GM19438 (cell line): Measurements from ENCODE around the gene LIPC.

Experiments
- ATAC-seq: cut with Tn5 transposase; IDR thresholded peaks from one replicate; pipeline ENCODE4 v1.9.1; 2021; ENCODE audit warnings: low read depth; ENCODE audit not compliant: unreplicated experiment

The LIPC gene

DNA sequence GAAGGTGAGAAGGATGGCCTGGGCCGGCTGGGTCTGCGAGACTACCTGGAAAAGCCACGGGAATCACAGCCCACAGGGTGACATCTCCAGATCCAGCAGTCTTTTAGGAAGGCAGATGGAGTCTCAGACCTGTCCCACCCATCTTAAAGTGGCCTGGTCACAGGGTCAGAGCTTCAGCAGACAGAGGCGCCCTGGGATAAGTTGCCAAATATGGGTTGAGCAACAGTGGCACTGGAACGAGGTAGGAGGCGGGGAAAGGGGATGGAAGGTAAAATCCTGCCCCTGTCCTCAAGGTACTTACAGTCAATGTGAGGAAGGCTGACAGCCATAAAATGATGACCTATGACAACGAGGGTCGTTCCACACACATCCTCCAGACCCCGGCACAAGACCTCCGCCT lies 80.7 kb downstream of the LIPC start:
- ATAC-seq = no peak

DNA sequence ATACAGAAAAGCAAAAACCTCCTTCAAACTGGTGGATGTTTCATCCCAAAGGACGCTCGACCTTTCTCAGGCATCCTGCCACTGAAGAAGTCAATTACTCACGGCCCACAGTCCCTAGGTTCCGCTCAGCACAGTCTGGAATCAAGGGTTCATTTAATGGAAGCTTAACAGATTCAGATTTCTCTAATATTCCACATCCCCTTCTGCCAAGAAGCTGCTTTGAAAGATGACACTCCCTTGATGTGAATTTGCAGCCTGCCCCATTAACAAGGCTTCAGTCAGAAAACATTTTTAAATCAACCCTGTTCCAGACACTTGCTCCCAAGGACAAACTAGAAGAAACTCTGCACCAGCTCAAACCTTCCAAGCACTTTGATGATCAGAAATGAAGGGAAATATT lies 81.2 kb downstream of the LIPC start:
- ATAC-seq = no peak

DNA sequence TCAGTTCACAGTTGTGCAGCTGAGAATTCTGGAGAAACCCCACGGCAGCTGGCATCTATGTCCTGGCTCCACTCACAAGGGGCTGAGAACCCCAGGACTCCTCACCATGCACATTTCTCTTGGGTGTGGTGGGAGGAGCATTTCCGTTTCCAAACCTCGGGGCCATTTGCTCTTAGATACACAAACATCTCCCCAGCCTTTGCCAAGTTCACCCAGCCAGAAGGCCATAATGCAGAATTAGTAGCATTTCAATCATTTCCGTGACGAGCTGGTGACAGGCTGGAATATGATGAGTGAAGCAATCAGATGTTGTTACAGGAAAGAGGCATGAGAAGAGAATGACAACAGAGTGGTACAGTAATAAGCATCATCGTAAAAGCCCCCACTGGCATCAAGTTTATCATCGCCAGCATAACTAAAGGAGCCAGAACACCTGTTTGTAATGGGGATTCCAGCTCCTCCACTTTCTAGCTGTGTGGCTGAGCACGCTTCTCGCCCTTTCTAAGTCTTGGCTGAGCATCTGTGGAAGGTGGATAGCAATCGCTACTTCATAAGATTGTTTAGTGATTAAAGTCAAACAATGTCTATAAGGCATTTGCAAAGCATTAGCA lies 82.0 kb downstream of the LIPC start:
- ATAC-seq = no peak

DNA sequence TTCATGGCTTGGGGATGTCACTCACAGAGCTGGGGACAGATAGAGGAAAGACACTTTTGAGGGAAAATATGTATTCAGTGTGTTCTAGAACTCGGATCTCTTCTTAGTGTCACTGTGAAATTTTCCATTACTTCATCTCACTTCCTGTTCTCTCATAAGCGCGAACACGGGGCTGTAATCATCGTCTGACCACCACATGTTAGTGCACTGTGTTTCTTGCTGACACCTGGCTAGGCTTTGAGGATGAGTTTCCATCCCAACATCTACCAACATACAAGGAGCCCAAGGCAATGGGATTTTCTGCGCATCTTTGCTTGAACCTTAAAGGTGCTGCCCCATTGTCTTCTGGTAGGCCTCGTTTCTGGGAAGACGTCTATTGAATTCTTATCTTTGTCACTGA lies 84.0 kb downstream of the LIPC start:
- ATAC-seq = no peak

DNA sequence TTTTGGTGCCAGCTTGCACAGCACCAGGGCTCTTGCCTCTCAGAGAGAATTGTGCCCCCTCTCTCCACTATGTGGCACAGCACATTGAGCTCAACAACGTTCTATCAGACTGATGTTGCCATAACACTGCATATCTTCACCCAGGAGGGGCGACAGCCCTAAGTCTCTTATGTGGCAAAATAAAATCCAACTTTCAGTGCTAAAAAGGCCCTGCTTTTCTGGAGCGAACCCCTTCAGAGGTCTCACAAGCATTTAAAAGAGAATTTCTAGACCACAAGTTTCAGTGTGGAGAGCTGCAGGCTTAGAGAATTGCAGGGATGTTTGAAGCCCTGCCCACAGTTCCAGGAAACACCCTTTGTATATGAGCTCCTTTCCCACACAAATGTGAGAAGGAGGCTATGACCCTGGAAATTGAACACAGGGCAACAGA lies 85.5 kb downstream of the LIPC start:
- ATAC-seq = no peak

DNA sequence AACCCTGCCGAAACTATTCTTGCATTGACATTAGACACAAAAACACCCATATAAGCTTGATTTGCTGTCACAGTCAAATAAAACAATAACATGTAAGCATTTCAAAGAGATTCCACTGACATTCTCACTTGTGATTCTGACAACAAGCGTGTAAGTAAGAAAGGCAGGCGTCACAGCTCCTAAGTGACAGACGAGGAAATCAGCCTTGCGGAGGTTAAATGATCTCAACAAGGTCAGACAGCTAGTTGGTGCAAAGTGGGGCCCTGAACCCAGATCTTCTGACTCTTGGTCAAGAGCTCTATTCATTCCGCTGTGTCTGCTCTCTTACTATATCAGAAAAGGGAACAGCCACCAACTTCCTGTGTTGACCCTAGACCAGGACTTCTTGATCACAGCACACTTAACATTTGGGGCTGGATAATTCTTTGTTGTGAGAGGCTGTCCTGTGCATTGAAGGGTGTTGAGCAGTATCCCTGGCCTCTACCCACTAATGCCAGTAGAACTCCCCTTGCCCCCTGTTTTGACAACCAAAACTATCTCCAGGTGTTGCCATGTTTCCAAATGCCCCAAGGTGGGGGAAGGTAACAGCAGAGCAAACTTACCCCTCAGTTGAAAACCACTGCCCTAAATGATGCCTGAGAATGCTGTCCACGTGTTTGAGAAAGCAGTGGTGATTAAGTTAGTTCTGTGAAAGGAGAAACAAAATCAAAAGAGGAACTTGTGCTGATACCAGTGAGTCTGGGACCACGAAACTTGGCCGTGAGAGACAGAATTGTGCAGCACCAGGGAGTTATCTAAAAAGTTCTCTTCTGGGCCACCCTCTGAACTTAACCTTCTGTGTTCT lies 86.1 kb downstream of the LIPC start:
- no peak for ATAC-seq

DNA sequence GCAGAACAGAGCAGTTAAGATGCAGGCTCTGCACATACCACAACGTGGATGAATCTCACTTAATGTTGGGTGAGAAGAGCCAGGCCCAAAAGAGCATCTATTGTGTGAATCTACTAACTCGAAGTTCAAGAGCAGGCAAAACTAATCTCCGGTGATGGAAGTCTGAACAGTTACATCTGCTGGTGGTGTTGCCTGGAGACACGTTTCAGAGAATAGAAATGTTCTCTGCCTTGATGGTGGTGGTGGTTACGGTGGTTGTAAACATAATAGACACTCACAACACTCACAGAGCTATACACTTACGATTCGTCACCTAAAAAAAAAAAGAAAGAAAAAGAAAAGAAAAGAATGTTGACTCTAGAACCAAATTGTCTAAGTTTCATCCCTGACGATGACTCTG lies 86.8 kb downstream of the LIPC start:
- ATAC-seq = no peak

DNA sequence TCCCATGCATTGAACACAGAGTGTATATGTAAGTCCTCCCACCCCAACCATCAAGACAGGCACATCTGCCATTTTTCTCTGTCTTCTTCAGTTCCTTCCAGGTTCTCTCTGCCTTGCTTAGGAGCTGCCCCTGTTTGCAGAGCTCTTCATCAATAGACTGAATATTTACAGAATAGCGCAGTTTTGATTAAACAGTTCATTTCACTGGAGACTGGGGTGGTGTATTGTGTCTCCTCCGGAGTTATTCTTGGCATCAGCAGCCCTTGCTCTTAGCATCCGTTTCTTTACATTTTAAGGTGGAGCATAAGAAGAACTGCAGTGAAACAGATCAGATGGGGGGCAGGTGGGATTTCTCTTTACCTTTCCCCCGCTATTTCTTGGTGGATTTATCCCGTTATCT lies 87.7 kb downstream of the LIPC start:
- no peak for ATAC-seq

DNA sequence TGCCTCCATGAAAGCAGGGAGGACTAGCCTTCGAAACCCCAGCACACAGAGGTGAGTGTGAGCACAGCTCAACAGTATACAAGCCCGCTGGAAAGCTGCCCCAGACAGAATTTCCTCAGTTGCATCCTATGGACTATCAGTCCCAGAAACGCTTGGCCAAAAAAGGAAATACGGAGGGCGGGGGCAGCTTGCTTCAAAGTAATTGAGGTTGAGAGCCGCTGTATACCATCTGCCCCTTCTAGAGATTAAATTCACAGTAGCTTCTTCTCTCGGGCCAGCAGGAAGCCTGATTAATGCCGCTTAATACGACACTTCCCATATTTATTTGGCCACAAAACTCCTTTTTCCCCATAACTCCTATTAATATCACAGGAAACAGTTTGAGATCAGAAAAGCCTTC lies 88.7 kb downstream of the LIPC start:
- no peak for ATAC-seq

DNA sequence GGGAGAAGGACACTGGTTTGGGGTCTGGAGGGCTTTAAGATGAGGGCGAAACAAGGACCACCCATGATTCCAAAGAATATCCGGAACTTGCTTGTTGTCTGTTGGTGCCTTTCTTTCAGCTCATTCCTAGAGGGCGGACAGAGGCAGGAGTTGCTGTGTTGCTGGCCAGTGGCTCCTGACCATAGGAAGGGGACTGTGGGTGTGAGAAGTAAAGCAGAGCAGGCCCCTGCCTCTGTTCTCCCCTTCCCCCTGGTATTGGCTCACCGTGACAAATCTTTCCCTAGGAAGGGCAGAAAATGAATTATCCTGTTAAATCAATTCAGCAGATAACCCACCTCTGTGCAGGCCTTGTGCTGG lies 89.1 kb downstream of the LIPC start:
- ATAC-seq = no peak

DNA sequence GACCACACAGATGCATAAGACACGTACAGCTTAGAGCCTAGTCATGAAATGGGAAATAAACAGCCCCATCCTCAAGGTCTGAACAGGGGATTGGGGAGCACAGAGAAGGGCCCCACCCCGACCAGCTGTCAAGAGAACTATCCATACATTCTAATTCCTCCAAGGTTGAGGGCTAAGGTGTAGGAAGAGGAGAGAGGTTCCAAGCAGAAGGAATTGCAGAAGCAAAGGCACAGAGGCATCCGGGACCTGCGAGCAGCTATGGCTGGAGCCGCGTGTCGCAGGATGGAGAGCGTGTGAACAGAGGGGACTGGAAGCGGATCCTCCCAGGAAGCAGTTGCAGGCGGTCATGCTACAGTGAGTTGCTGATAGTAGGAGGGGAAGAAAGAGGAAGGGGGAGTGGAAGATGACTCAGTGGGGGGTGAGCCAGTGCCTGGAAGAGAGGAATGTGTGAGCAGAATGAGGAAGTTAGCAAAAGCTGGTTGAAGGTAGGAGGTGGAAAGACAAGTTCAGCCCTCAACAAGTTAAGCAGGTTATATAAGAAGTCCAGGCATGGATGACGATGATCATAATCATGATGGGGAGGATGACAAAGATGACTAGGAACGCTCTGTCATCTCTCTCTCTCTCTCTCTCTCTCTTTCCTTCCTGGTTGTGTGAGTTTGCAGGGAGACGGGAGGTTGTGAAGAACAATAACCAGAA lies 89.7 kb downstream of the LIPC start:
- no peak for ATAC-seq

DNA sequence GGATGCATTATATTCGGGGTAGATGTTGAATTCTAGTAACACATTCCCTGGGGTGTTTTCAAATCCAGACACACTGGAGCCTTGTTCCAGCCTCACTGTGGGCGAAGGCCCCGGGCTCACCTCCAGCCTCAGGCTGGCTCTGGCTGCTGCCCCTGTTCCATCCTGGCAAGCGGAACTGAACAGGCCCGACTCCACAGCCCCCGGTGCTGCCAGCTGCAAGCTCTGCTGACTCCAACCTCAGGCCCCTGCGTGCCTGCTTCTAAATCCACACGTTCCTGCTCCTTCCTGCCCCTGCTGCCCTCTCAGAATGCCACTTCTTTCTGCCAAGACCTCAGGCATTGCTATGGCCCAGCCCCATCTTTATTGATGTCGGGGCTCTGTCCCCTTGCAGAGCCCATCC lies 90.6 kb downstream of the LIPC start:
- ATAC-seq = no peak

DNA sequence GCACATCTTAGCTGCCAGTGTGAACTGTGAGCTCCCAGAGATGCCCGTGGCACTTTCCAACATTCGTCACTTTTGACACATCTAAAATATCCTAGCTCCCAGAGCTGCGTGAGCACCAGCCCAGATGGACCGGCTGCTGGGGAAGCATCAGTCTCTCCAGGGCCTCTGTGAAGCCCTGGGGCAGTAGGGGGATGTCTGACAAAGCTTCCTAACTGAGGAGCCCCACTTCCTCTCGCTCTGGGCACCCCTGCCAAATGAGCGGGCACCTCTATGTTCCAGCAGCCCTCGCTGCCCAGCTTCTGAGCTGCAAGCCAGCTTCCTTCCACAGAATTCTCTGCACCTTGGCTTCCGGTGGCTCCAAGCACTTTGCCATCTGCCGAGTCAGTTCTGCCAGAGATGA lies 91.1 kb downstream of the LIPC start:
- no peak for ATAC-seq

DNA sequence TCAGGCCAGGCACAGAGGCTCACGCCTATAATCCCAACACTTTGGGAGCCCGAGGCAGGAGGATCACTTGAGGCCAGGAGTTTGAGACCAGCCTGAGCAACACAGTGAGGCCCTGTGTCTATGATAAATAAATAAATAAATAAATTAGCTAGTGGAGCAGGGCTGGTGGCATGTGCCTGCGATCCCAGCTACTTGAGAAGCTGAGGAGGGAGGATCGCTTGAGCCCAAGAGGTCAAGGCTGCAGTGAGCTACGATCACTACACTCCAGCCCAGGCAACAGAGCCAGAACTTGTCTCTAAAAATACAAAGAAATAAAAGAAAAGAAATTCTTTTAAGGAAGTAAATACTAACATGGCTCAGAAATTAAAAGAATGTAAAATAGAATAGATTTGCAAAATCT lies 91.8 kb downstream of the LIPC start:
- no peak for ATAC-seq

DNA sequence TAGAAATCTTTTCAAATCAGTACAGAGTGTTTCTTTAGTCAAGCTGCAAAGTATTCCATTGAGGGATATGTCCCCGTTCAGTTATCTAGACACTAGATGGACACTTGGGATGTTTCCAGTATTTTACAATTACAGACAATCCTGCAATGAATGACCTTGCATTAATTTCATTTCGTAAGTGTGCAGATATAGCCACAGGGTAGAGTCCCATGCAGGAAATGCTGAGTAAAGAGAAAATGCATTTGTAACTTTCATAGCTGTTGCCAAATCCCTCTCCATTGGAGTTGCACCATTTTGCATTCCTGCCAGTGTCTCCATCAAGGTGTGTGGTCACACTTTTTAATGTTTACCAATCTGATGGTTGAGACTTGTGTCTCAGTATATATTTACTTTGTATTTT lies 92.5 kb downstream of the LIPC start:
- no peak for ATAC-seq

DNA sequence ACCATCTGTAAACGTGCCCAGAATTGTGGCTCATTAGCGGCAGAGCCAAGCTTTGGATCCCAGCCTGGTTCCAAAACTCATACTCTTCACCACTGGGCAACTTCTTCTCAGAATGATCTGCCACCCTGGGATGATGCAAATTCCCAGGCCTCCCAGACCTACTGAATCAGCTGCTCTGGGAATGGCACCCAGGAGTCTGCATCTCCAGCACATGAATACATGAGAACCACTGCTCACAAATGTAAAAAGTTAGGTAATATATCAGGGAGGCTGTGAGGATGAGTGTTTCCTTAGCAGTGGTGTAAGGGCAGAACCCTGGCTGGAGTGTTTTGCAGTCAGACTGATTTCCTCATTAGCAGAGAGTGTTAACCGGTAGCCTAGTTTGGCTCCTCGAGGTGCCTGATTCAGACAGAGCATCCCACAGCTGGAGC lies 94.2 kb downstream of the LIPC start:
- no peak for ATAC-seq

DNA sequence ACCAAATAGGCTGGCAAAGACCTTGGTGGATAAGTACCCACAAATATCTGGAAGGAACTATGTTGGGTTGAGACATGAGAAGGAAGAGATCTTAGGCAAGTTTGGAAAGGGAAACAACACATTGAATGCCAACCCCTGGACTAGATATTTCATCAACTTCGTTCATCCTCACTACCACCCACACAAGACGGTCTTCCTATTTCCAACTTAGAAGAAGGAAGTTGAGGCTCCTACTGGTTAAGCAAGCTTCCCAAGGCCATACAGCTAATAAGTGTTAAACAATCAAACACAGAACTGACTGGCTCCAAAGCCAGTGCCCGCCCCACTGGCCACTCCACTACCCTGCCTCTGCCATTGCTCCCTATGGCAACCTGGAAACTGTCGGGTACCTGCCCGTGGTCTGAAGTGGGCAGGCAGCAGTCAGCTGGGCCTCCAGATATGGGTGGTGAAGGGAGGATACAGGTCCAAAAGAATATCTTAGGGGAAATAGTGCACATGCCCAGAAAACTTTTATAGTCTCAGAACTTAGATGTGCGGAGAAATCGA lies 94.9 kb downstream of the LIPC start:
- no peak for ATAC-seq

DNA sequence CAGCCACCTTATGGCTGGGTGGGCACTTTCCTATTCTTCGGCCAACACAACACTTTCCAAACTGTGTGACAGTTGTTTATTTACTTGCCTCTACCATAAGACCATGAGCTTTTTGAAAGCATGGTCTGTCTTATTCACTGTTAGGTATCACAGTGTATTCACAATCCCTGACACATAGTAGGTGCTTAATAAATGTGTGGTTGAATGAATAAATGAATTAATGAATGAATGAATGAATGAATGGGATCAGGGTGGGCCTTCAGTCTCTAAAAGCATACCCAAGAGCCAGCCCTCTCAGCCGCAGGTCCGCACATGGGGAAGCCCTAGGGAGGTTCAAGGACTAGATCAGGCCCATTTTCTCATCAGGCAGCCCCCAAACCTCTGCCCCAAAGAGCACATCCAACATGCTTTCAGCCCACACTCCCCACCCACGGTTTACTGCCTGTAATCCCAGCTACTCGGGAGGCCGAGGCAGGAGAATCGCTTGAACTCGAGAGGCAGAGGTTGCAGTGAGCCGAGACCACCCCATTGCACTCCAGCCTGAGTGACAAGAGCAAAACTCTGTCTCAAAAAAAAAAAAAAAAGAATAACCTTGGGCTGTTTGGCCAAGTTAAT lies 95.9 kb downstream of the LIPC start:
- ATAC-seq = no peak

DNA sequence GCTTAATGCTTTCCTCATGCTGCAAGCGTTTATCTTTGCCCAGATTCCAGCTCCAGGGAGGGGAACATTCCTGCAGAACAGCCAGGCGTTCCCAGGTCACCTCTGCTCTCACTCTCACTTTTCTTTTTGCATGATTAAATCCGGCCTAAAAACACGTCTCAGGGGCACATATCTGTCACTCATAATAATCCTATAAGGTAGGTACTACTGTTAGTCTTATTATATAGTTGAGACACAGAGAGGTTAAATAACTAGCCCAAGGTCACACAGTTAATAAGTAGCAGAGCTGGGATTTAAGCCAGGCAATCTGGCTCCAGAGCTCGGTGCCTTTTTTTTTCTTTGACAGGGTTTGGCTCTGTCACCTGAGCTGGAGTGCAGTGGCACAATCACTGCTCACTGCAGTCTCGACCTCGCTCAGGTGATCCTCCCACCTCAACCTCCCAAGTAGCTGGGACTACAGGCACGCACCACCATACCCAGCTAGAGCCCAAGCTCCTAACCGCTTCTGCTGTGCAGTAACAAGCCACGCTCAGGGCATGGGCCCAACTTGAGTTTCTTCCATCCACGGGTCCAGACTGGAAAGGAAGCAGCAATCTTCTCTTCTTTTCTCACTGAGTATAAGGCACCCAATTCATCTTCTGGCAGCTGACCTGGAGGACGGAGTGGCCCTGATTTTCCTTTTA lies 96.5 kb downstream of the LIPC start:
- no peak for ATAC-seq

DNA sequence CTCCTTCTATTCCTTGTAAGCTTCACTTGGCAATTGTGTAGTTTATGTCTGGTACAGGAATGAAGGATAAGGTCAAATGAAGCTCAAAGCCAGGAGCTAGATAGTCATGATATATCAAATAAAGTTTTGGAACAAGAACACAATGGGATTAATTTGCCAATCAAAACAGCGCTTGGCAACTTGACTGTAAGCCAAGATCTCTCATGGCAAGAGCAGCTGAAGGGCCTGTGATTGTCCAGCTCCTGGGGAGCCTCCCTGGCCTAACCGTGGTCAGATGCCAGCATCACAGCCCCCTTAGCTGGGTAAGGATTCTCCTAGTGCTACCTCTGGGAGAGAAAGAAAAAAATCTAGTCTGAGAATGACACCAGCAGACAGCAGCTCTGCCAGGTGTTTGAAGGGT lies 97.2 kb downstream of the LIPC start:
- ATAC-seq = no peak
